Testis (tissue), 3 donors: ENCODE measurements around the gene TBC1D10A. TPM values are rescaled to one million over a fixed set of nuclear protein-coding genes. Genes with fewer than 3 reads are reported as not detected.
A peak's percentile ranks its signal among the peaks of the same experiment; 100 is the strongest.

Experiments used
- DNase-seq: peaks from one replicate; pipeline ENCODE4 v3.0.0-alpha.2; 2019
- H3K27ac ChIP-seq, 2 donors: fragments of 200-600 bp; sonication (generic); one replicate each; pipeline ENCODE4 v1.5.1; 2019
- H3K27me3 ChIP-seq: fragments of 200-600 bp; sonication (generic); one replicate; pipeline ENCODE4 v1.5.1; 2019
- H3K36me3 ChIP-seq: fragments of 200-600 bp; sonication (generic); one replicate; pipeline ENCODE4 v1.5.1; 2017; ENCODE audit warnings: low read depth; ENCODE audit errors: missing control alignments
- H3K4me1 ChIP-seq: fragments of 200-600 bp; sonication (generic); one replicate; pipeline ENCODE4 v1.5.1; 2019
- H3K4me3 ChIP-seq, 2 donors: fragments of 200-600 bp; sonication (generic); one replicate each; pipeline ENCODE4 v1.5.1; 2017 to 2019
- H3K9me3 ChIP-seq: fragments of 200-600 bp; sonication (generic); one replicate; pipeline ENCODE4 v1.5.1; 2017
- POLR2A ChIP-seq: fragments of 450-650 bp; IDR thresholded peaks from one replicate; pipeline ENCODE4 v1.6.1; 2017; ENCODE audit warnings: antibody characterized with exemption, mild to moderate bottlenecking, moderate library complexity
- WGBS, 2 donors: methylation state at CpG; one replicate each; pipeline ENCODE4 v1.1.5; 2018; 5-methylcytosine and 5-hydroxymethylcytosine counted together
- intact Hi-C: fragments of 100-400 bp; cut with DNase I; formaldehyde crosslinking; loops from one replicate; pipeline ENCODE4 v1.15.1; 2023; ENCODE audit warnings: low total_unique reads
- polyA plus RNA-seq: library from polyadenylated mRNA; stranded (reverse); fragments of 350-450 nt; fragmentation: Illumina TruSeq; extraction: RNeasy Lipid Tissue Mini Kit (QIAGEN cat#74804); gene quantifications from one replicate; pipeline ENCODE4 v1.2.3, GENCODE V29; 2014; ENCODE audit warnings: low read depth, low replicate concordance; ENCODE audit not compliant: insufficient read depth
- total RNA-seq, 2 donors: library from RNA; depleted of rRNA; stranded (reverse); fragments of >200 nt; gene quantifications; one replicate each; pipeline ENCODE4 v1.2.3, GENCODE V29; 2016
- TF ChIP-seq, protein P1 (sequence below), 3 experiments: fragments of 450-650 bp in 2 of 3; fragments of 200-600 bp in 1 of 3; sonication (generic) in 1 of 3; IDR thresholded peaks; one replicate each; pipeline ENCODE4 v1.5.1; 2016 to 2019; ENCODE audit warnings: antibody characterized with exemption in 3 of 3, mild to moderate bottlenecking in 2 of 3, moderate library complexity in 1 of 3

The TBC1D10A gene
- total and polyA plus RNA-seq, 3 donors from 2014 or later: 48.4 to 79.1 (median 51.0) TPM

DNA sequence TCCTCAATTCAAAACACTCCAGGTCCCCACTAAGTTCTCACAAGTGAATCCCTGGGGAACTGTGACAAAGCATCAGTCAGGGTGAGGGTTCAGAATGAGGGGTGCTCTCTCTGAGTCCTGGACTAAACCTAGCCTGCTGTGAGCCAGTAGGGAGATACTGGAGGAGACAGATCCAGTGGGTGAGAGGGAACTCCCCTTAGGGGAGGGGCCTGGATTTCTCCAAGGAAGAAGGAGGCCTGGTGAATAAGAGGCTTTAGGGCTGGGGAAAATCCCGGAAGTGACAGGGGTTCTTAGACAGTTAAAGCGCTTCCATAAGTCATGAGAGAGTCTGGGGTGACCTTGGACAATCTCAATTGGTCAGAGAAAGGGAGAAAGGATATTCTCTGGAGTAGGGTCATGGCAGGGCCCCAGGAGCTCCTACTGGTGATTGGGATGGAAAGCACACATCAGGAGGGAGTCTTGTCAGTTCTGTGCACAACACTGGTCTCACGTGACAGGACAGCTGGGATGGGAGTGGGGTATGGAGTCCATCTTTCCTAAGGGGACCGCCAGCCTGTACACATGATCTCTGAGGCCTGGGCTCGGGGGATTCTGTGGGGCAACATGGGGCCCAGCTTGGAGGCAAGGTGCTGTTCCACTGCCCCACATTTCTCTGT is 1.5 kb downstream of the TBC1D10A start:
- WGBS, 2 donors: 20 to 35% methylated on average over 4 to 5 of the region's 5 CpGs
- H3K4me1 ChIP-seq: peaks cover 42% of the 10 kb centered on the region
- peak; percentile 88 for DNase-seq

DNA sequence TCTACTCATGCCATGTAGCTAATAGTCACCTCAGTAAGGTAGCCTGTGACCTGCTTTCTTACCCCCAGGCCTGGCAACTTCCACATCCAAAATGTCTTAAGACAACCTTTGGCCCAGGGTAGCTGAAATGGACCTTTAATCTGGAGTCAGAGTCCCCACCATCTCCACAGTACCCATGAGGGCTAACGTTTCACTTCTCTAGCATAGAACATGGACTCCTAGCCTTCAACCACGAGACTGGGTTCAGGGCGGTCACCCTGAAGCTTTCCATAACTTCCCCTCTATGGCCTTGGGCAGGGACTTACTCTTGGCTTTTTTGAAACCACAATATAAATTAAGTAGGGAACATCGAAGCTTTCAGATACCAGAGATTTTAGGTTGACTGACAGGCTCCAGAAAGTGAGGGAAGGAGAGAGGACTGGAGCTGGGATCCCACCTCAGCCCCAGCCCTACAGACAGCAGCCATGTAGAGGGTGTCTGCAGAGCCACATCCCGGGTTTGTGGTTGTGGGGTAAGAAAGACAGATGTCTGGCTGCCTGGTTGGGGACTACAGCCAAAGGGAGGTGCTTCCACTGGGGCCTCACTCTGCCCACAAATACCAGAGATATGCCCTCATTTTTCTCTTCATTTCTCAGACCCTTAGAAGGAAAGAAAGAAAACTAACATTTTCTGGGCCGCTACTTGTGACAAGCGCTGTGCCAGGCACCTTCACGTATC is 2.6 kb downstream of the TBC1D10A start:
- no peaks in the 10 kb centered on the region for H3K27me3 ChIP-seq
- H3K4me3 ChIP-seq: no peak overlapping the region
- H3K27ac ChIP-seq: peak overlapping the region; percentile 28 to 84
- WGBS, 2 donors: 50 to 59% methylated on average over 8 of the region's 8 CpGs
- no peaks in the 10 kb centered on the region for H3K9me3 ChIP-seq
- intact Hi-C loops: no loop called here
- H3K36me3 ChIP-seq: no peaks in the 10 kb centered on the region
- peaks cover 52% of the 10 kb centered on the region for H3K4me1 ChIP-seq
- no peak for TF ChIP-seq POLR2A
- TF ChIP-seq, protein P1, sequence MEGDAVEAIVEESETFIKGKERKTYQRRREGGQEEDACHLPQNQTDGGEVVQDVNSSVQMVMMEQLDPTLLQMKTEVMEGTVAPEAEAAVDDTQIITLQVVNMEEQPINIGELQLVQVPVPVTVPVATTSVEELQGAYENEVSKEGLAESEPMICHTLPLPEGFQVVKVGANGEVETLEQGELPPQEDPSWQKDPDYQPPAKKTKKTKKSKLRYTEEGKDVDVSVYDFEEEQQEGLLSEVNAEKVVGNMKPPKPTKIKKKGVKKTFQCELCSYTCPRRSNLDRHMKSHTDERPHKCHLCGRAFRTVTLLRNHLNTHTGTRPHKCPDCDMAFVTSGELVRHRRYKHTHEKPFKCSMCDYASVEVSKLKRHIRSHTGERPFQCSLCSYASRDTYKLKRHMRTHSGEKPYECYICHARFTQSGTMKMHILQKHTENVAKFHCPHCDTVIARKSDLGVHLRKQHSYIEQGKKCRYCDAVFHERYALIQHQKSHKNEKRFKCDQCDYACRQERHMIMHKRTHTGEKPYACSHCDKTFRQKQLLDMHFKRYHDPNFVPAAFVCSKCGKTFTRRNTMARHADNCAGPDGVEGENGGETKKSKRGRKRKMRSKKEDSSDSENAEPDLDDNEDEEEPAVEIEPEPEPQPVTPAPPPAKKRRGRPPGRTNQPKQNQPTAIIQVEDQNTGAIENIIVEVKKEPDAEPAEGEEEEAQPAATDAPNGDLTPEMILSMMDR (IDR thresholded peaks at IDR 0.05): no peak
- no peak for DNase-seq

More for the DNA sequence above, 1.5 kb downstream of the TBC1D10A start:
- no peaks in the 10 kb centered on the region for H3K27me3 ChIP-seq
- TF ChIP-seq, protein P1 (IDR thresholded peaks at IDR 0.05): no peak
- TF ChIP-seq POLR2A: no peak
- peak overlapping the region; percentile 84 to 88 for H3K27ac ChIP-seq
- intact Hi-C loops: no loop called here
- H3K36me3 ChIP-seq: no peaks in the 10 kb centered on the region
- H3K4me3 ChIP-seq: peak overlapping the region in 1 of 2 donors; percentile 98
- H3K9me3 ChIP-seq: no peaks in the 10 kb centered on the region

DNA sequence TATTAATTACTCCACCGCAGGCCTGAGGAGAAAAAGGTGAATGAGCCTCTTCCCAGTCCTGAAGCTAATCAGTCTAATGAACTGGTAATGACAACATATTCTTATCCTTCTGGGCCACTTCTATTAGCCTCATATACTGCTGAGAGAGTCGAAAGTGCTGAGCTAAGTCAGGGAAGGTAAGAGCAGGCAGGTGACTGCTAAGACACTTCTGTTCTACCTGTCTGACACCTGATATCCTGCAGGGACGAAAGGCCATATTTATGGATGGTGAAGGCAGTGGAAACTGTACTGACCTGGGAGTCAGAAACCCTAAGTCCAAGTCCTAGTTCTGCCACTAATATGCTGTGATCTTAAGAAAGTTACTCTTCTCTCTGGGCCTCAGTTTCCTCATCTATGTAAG is 3.5 kb downstream of the TBC1D10A start:
- H3K4me1 ChIP-seq: peaks cover 56% of the 10 kb centered on the region
- no peak for DNase-seq
- 88 to 96% methylated on average over 3 of the region's 3 CpGs for WGBS, 2 donors
- no peak for TF ChIP-seq POLR2A
- TF ChIP-seq, protein P1 (IDR thresholded peaks at IDR 0.05): no peak
- no peaks in the 10 kb centered on the region for H3K27me3 ChIP-seq
- intact Hi-C loops: no loop called here
- H3K9me3 ChIP-seq: no peaks in the 10 kb centered on the region
- H3K36me3 ChIP-seq: no peaks in the 10 kb centered on the region
- H3K27ac ChIP-seq: no peak overlapping the region
- H3K4me3 ChIP-seq: no peak overlapping the region

DNA sequence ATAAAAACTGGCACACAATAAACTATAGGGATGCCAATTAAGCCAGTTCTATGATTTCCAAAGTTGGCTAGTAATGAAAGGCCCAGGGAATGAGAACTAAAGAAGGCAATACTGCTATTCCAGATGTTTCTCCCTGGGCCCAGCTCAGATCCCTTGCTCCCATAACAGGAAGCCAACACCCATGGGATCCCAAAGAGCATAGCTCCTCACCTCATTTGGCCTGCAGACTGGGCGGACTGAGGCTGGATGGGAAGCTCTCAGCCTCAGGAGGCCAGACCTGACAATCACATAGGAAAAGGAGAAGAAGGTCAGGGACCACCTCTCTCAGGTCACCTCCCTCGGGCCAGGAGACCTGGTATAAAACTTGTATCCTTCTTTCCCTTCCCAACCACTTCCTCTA is 5.3 kb downstream of the TBC1D10A start:
- no peak for DNase-seq
- Histone ChIP-seq H3K36me3 (no peaks in the 10 kb centered on the region), H3K9me3 (no peaks in the 10 kb centered on the region), H3K27me3 (no peaks in the 10 kb centered on the region), H3K4me1 (peaks cover 70% of the 10 kb centered on the region), H3K27ac (peak overlapping the region in 1 of 2 donors; percentile 39), H3K4me3 (no peak overlapping the region)
- intact Hi-C loops: no loop called here
- 70 to 80% methylated on average over 1 to 2 of the region's 2 CpGs for WGBS, 2 donors
- no peak for TF ChIP-seq POLR2A
- TF ChIP-seq, protein P1 (IDR thresholded peaks at IDR 0.05): no peak
